ENCODE data around the gene LRRC8B. TPM values are rescaled to one million over a fixed set of nuclear protein-coding genes. Genes with fewer than 3 reads are reported as not detected.

LRRC8B gene
- total and polyA plus RNA-seq, 9 of the 15 experiments (the other 6 are each of a cell fraction or from before 2014, with no cell fraction given) = 4.3 to 43.7 (median 14.4) TPM

DNA sequence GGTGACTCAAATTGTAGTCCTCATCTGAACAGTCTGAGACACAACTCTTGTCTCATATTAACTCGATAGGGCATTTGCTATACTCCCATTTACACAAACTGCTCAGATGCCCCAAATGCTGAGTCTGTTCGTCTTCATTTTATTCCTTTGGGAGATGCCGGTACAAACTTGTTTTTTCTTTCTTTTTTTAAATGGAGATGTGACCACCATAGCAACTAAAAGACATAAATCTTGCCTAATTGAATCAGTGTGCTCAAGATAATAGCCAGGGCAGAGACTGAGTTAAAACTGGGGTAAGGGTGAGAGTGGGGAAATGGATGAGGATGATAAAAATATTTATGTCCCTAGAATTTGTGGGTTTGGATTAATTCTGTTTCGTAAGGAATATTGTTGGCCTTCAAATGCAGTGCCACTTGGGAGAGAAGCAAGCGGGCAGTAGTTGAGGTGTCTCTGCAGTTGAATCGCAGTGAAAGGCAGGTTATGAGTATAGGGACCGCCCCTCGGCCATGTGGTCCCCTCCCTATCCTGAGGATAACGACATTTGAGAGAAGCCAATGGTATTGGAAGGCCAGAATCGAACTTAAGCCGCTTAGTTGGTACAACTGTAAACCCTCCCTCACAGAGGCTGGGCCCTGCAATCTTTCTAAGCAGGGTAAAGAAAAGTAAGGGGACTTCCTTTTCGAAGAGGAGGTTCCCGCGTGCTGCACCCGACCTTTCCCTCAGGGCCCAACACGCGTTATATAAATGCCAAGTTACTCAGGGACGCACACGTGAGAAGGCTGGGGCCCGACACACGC is 859 bp upstream of the LRRC8B start (continued):
- no peak for TF ChIP-seq ZBTB34 (CRISPR knock-in tag; IDR thresholded peaks at IDR 0.05)
- TF ChIP-seq, protein P1, sequence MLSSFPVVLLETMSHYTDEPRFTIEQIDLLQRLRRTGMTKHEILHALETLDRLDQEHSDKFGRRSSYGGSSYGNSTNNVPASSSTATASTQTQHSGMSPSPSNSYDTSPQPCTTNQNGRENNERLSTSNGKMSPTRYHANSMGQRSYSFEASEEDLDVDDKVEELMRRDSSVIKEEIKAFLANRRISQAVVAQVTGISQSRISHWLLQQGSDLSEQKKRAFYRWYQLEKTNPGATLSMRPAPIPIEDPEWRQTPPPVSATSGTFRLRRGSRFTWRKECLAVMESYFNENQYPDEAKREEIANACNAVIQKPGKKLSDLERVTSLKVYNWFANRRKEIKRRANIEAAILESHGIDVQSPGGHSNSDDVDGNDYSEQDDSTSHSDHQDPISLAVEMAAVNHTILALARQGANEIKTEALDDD (IDR thresholded peaks at IDR 0.05) = no peak; the same call in none of the 2 replicates
- no peak for TF ChIP-seq TEAD4 (IDR thresholded peaks at IDR 0.05; ENCODE audit: low read length)
- peak; percentile 100 for TF ChIP-seq TEAD4 (CRISPR knock-in tag; IDR thresholded peaks at IDR 0.05; ENCODE audit: borderline replicate concordance)
- peak; percentile 97 for TF ChIP-seq PRMT5 (CRISPR knock-in tag; IDR thresholded peaks at IDR 0.05)
- TF ChIP-seq BRCA1 (IDR thresholded peaks at IDR 0.05) = no peak
- TF ChIP-seq BRCA1 (CRISPR knock-in tag; IDR thresholded peaks at IDR 0.05) = peak; percentile 99
- TF ChIP-seq ZC3H4 (CRISPR knock-in tag; IDR thresholded peaks at IDR 0.05; ENCODE audit: borderline replicate concordance) = no peak
- TF ChIP-seq CTCF (IDR thresholded peaks at IDR 0.05 in 2 of 3, conservative IDR thresholded peaks at IDR 0.05 in 1 of 3; ENCODE audit: insufficient read depth in 2 of 3, low read depth in 1 of 3, low read length in 3 of 3) = no peak
- TF ChIP-seq NR2C2 (CRISPR knock-in tag; IDR thresholded peaks at IDR 0.05) = peak; percentile 93
- TF ChIP-seq NR2C2 (tag; IDR thresholded peaks at IDR 0.05) = no peak
- TF ChIP-seq JUNB (CRISPR knock-in tag; conservative IDR thresholded peaks at IDR 0.05) = 0 out of 2 replicates have a peak, but pooled peaks have one; percentile 10
- TF ChIP-seq BHLHE40 (IDR thresholded peaks at IDR 0.05; ENCODE audit: low read length) = peak; percentile 87
- TF ChIP-seq ZNF589 (CRISPR knock-in tag; IDR thresholded peaks at IDR 0.05; ENCODE audit: low read depth) = peak; percentile 71; the same call in 1 of the 2 replicates
- TF ChIP-seq, protein P2, sequence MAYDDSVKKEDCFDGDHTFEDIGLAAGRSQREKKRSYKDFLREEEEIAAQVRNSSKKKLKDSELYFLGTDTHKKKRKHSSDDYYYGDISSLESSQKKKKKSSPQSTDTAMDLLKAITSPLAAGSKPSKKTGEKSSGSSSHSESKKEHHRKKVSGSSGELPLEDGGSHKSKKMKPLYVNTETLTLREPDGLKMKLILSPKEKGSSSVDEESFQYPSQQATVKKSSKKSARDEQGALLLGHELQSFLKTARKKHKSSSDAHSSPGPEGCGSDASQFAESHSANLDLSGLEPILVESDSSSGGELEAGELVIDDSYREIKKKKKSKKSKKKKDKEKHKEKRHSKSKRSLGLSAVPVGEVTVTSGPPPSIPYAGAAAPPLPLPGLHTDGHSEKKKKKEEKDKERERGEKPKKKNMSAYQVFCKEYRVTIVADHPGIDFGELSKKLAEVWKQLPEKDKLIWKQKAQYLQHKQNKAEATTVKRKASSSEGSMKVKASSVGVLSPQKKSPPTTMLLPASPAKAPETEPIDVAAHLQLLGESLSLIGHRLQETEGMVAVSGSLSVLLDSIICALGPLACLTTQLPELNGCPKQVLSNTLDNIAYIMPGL (CRISPR knock-in tag; IDR thresholded peaks at IDR 0.05) = peak; percentile 99; the same call in 1 of the 2 replicates
- TF ChIP-seq STAG1 (CRISPR knock-in tag; IDR thresholded peaks at IDR 0.05; ENCODE audit: borderline replicate concordance) = peak; percentile 78
- TF ChIP-seq GATAD2A (IDR thresholded peaks at IDR 0.05) = no peak
- TF ChIP-seq, protein P3, sequence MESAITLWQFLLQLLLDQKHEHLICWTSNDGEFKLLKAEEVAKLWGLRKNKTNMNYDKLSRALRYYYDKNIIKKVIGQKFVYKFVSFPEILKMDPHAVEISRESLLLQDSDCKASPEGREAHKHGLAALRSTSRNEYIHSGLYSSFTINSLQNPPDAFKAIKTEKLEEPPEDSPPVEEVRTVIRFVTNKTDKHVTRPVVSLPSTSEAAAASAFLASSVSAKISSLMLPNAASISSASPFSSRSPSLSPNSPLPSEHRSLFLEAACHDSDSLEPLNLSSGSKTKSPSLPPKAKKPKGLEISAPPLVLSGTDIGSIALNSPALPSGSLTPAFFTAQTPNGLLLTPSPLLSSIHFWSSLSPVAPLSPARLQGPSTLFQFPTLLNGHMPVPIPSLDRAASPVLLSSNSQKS (CRISPR knock-in tag; IDR thresholded peaks at IDR 0.05) = no peak
- TF ChIP-seq ZNF717 (CRISPR knock-in tag; IDR thresholded peaks at IDR 0.05) = no peak
- no peak for TF ChIP-seq ETV6 (IDR thresholded peaks at IDR 0.05; ENCODE audit: borderline replicate concordance in 1 of 2, low read depth in 2 of 2, low read length in 1 of 2)
- TF ChIP-seq ETV6 (CRISPR knock-in tag; IDR thresholded peaks at IDR 0.05; ENCODE audit: borderline replicate concordance) = peak; percentile 100; the same call in 1 of the 2 replicates
